HG02588 (cell line): ENCODE data around the gene ARHGEF3.

ENCODE experiments used
- ATAC-seq: cut with Tn5 transposase; IDR thresholded peaks from one replicate; pipeline ENCODE4 v1.9.1; 2021; ENCODE audit warnings: mild to moderate bottlenecking, moderate library complexity; ENCODE audit not compliant: unreplicated experiment

ARHGEF3 gene

DNA sequence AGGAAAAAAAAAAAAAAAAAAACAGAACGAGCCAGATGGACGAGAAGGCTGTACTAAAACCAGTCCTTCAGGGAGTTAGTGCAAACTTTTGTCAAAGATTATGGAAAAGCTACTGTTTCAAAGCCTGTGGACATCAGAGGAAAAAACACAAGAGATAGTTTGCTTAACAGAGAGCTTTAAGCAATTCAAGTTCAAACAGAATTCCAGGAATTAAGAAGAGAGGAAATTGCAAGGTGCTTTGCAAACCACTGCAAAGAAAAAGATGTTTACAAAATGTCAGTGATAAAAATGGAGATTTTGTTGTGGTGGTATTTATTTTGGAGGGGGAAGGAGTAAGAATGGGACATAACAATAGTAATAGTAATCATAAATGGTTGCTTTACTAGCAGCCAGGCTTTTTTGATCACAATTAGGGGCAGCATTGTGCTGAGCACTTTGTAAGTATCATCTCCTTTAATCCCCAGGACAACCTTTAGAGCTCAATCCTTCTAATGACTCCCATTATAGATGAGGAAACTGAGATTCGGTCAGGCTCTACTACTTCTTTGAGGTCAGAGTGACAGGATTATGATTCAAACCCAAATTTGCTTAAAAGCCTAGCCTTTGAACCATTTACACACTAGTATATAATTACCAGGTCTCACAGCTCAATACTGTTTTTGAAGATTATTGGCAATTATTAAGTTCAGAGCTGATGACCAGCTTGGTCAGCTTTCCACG lies 22.4 kb upstream of the ARHGEF3 start:
- no peak for ATAC-seq

DNA sequence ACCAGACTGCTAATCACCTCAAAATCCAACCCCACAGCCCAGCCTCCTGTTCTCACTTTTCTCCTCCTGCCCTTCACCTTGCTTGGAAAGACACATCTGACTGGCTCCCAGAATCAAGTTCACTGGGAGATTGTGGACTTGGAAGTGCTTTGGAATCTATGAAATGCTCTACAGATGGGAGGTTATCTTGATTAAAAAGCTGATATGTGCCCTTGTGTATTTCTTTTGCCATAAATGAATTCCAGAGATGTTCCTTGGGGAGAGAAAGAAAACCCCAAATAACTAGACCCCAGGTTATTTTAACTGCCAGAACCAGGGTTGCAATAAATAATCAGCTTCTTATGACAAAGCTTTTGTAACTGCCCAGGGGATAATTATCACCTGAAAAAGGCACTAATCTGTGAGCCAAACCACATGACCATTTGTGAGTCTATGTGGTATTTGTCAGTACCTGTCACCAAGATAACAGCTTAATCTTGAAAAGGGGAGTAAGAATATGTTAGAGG lies 21.7 kb upstream of the ARHGEF3 start:
- ATAC-seq: no peak

GRCh38 chr3:56822501-56822900 lies 20.8 kb upstream of the ARHGEF3 start:
- ATAC-seq: no peak

GRCh38 chr3:56819016-56819809 lies 17.5 kb upstream of the ARHGEF3 start:
- ATAC-seq: no peak

DNA sequence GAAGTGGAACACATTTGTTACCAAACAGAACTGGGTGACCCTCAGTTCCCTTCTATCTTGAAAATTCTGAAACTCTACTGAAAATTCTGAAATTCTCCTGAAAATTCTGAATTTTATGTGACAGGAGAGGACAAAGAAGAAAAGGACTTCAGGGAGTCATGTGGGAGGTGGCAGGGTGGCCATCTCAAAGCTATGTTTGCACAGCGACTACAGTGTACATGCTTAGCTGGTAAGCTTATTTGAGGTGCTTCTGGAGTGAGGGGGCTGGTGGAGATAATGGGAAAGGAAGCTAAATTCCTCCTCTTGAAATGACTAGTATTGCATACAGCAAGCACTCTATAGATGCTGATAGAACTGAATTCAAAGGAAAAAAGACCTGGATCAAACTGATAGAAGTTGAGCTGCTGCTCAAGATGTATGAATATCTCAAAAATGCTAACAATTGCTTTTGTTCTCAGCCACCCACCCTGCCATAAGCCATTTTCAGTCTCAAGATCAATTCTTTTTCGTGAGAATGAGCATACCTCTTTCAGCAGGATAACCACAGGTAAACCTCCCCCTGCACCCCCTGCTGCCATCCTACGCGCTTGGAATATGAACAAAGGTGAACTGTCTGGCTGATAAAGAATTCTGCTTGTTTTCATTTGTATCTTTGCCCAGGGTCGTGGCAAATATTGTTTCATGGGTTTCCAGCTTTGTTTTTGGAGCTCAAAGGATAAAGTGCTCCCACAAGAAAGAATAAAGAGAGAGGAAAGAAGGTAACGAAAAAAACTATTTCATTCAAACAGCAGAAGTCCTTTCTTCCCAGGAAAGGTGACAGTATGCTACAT lies 16.6 kb upstream of the ARHGEF3 start:
- ATAC-seq: no peak

- no peak for ATAC-seq
Measured at GRCh38 chr3:56817646-56818045, 15.9 kb upstream of the ARHGEF3 start.

DNA sequence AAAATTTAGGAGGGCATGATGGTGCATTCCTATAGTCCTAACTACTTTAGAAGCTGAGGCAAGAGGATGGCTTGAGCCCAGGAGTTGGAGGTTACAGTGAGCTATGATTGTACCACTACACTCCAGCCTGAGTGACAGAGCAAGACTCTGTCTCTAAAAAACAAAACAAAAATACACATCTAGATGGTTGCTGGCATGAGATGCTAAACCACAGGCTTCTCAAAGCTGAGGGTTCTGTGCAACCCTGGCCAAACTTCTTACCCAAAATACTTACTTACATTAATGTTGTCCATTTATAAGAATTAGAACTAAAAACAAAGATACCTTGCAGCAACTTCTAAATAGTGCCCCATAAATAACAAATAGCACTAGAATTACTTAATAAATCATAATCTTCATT lies 14.3 kb upstream of the ARHGEF3 start:
- ATAC-seq: no peak

DNA sequence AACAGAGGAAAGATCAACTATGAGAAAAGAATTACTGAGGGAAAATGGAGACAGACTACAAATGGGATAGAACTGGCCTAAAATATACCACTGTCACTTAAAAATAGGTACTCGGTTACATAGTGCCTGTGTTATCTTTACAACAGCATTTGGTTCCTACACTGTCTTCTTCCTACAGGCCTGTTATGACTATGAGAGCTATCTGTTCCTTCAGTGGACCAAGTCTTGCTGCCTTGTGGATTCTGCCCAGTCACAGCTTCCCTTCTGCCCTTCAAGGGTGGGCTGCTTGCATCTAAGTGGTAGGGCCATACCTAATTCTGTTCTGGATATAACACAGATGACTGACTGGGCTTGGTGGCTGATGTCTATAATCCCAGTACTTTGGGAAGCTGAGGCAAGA lies 13.8 kb upstream of the ARHGEF3 start:
- no peak for ATAC-seq

DNA sequence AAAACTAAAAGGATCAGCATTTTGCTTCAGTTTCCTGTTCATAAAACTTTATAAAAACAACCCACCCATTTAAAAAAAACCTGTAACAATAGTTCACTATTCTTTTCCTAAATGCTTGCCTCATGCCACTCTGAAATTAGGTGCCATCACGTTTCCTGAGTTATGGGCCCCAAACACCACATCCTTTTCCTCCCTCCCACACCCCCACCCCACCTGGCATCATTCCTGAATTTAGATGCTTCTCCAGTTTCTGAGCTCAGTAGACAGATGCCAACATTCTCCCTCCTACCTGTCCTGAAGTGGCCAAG lies 11.9 kb upstream of the ARHGEF3 start:
- ATAC-seq: no peak

DNA sequence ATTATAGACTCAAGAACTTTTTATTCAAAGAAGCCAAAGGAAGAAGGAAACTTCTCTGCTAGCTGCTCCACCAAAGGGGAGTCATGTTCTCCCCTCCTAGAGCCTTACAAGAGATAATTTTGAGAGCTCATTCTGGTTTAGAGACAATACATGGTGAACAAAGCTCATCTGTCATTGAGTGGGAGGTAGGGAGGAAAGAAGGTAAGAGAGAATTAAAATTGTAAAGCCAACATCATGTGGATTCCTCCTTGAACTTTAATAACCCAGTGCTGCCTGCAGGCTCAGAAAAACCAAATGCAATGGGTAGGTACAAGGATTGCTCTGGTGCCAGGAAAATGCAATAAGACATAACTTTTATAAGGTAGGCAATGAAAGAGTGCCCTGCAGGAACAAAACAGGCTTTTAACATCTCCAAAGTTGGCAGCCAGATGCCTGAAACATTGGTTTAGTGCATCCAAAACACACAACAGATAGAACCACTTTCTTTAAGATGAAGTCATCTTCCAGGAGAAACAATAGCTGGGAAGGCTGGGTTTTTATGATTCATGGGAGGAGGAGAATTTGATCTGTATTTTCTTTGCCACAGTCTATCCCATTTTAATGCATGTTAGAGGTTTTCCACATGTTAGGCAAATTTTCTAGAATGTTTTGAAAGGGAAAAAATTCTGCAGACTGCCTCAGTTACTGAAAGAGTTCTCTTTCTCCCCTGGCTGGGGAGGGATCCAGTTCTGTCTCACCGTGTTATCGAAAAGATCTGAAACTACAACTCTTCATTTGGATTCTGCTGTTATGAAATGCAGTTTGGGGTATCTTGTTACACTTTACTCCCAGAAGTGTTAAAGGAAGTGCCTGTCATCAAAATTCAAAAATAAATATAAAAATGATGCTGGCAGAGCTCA lies 11.3 kb upstream of the ARHGEF3 start:
- ATAC-seq: no peak

GRCh38 chr3:56811546-56812202 lies 9.9 kb upstream of the ARHGEF3 start:
- no peak for ATAC-seq

DNA sequence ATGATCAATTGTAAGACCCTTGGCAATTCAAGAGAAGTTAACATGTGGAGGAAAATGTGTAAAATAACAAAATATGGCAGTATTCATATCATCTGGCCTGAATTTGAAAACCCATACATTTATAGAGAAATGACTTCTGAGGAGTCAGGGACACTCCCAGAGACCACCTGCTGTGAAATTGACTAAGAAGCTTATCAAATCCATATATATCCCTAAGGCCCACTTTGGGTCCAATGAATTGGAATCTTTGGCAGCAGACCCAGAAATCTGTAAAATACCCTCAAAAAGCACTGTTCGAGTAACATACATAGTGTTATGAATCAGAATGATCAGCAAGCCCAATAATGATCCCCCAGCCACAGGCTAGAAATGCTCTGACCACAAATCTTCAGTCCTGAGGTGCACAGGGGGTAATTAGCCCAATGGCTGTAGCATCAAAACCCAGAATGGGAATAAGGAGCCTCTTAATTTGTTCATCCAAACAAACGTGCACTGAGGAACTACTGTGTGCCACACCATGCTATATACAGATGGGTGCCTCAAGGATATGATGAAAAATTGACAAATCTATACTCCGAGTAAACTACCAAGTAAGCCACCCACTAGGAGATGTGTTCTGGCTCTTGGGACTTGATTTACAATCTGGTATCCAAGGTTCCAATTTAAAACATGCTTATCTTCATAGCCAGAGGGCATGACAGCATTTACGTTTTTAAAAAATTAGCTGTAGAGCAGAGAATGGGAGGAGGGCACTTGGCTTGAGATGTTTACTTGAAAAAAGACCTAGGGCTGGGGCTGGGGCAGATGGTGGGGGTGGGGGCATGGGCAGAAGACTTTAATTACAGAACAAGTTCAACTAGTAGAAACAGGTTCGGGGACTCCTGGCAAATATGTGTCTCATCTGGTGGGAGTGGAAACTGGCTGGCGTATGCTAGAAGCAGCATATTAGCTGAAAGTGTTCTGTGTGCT lies 9.1 kb upstream of the ARHGEF3 start:
- no peak for ATAC-seq

- no peak for ATAC-seq
Measured at GRCh38 chr3:56806407-56806806, 4.7 kb upstream of the ARHGEF3 start.

- no peak for ATAC-seq
Measured at GRCh38 chr3:56802790-56803189, 1.0 kb upstream of the ARHGEF3 start.

DNA sequence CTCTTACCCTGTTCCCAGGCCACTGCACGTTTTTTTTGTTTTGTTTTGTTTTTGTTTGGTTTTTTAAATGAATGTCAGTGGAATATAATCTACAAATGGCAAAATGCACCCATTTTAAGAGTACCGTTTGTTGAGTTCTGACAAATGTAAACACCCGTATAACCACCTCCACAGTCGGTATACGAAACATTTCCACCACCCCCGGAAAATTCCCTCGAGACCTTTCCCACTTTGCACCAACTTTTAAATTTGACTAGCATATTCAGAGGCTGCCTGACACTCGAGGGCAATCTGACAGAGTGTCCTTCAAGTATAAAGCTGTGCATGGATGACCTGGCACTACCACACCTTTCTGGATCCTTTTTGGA lies 613 bp upstream of the ARHGEF3 start:
- no peak for ATAC-seq

GRCh38 chr3:56800832-56801661 lies 702 bp downstream of the ARHGEF3 start:
- no peak for ATAC-seq

DNA sequence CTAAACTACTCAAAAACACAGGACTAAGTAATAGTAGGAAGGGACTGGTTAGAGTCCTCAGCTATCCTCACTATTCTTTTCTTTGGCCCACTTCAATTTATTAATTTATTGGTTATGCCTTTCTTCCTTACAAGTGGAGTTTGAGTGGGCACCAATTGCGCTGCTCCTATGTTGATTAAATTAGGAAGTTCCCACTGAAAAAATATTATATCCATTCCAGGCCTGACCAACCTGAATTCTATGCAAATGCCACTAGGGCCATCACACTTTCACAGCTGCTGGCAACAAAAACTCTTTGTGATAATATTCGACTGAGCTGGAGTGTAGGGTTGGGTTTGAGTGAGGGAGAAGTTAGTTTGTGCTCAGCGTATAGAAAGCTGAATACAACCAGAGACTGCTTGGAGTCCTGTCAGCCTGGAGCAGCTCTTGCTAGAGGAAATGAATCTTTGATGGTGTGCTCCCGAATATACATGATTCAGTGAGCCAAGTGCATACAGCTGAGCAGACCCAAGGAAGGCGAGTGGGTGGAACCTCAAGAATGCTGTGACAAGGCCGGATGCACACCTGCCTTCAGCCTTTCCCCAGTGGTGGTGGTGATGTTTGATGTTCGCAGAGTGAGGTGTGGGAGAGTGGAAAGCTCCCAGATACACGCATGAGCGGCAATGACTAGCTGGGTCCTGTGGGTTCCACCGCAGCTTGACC lies 1.5 kb downstream of the ARHGEF3 start:
- ATAC-seq: no peak
